GM23338 (cell line): ENCODE data around the gene ATP1B3. TPM values are rescaled to one million over a fixed set of nuclear protein-coding genes. Genes with fewer than 3 reads are reported as not detected.

Experiments used
- ATAC-seq: fragments of 200-7000 bp; cut with Tn5 transposase; 3 replicates; pipeline ENCODE4 v1.9.1; 2020
- DNase-seq: peaks from one replicate; pipeline ENCODE4 v3.0.0-alpha.2; 2015; ENCODE audit warnings: low spot score
- H2AFZ ChIP-seq: fragments of 200-600 bp; sonication (generic); 2 replicates; pipeline ENCODE4 v1.8.0; 2016; ENCODE audit warnings: antibody characterized with exemption, mild to moderate bottlenecking, moderate library complexity
- H3F3A ChIP-seq: fragments of 200-600 bp; sonication (generic); replicated peaks from 2 replicates; pipeline ENCODE4 v1.8.0; 2017; ENCODE audit warnings: antibody characterized with exemption, mixed run types, low read depth
- H3K27ac ChIP-seq: fragments of 200-600 bp; sonication (generic); 2 replicates; pipeline ENCODE4 v1.6.1; 2016; ENCODE audit warnings: low read depth
- H3K27me3 ChIP-seq: fragments of 200-600 bp; sonication (generic); 2 replicates; pipeline ENCODE4 v1.8.0; 2016; ENCODE audit warnings: mild to moderate bottlenecking, mixed run types, moderate library complexity; ENCODE audit not compliant: insufficient read depth
- H3K36me3 ChIP-seq: fragments of 200-600 bp; sonication (generic); 2 replicates; pipeline ENCODE4 v1.8.0; 2016; ENCODE audit warnings: mild to moderate bottlenecking; ENCODE audit not compliant: insufficient read depth
- H3K4me1 ChIP-seq: fragments of 200-600 bp; sonication (generic); 2 replicates; pipeline ENCODE4 v1.8.0; 2016; ENCODE audit warnings: mild to moderate bottlenecking, moderate library complexity; ENCODE audit not compliant: insufficient read depth
- H3K4me2 ChIP-seq: fragments of 200-600 bp; sonication (generic); 2 replicates; pipeline ENCODE4 v1.7.1; 2017; ENCODE audit warnings: mixed run types
- H3K4me3 ChIP-seq: fragments of 200-600 bp; sonication (generic); 2 replicates; pipeline ENCODE4 v1.6.1; 2016; ENCODE audit warnings: mixed run types
- H3K79me2 ChIP-seq: fragments of 200-600 bp; sonication (generic); replicated peaks from 2 replicates; pipeline ENCODE4 v1.8.0; 2017; ENCODE audit warnings: mild to moderate bottlenecking; ENCODE audit not compliant: insufficient read depth
- H3K9me2 ChIP-seq: fragments of 200-600 bp; sonication (generic); 2 replicates; pipeline ENCODE4 v1.8.0; 2017; ENCODE audit not compliant: insufficient read depth
- H4K20me1 ChIP-seq: fragments of 200-600 bp; sonication (generic); replicated peaks from 2 replicates; pipeline ENCODE4 v1.8.0; 2017; ENCODE audit warnings: mild to moderate bottlenecking; ENCODE audit not compliant: insufficient read depth
- H3K27ac Mint-ChIP-seq: 2 replicates; pipeline ENCODE4 v1.8.0; 2020; ENCODE audit warnings: inconsistent platforms, mild to moderate bottlenecking, moderate library complexity, mixed read lengths
- H3K27me3 Mint-ChIP-seq: 3 replicates; pipeline ENCODE4 v1.8.0; 2022; ENCODE audit warnings: low read depth, mild to moderate bottlenecking, moderate library complexity, mixed read lengths, inconsistent platforms; ENCODE audit not compliant: insufficient read depth, poor library complexity
- H3K36me3 Mint-ChIP-seq: 3 replicates; pipeline ENCODE4 v1.8.0; 2021; ENCODE audit warnings: low read depth, mild to moderate bottlenecking, inconsistent platforms, moderate library complexity, mixed read lengths
- H3K4me1 Mint-ChIP-seq: 3 replicates; pipeline ENCODE4 v1.8.0; 2020; ENCODE audit warnings: mild to moderate bottlenecking, inconsistent platforms, mixed read lengths
- H3K4me3 Mint-ChIP-seq: 3 replicates; pipeline ENCODE4 v1.8.0; 2021; ENCODE audit warnings: moderate library complexity, mild to moderate bottlenecking, inconsistent platforms, mixed read lengths
- H3K9me3 Mint-ChIP-seq: 3 replicates; pipeline ENCODE4 v1.8.0; 2020; ENCODE audit warnings: moderate library complexity, mild to moderate bottlenecking, inconsistent platforms, mixed read lengths
- EZH2 ChIP-seq: fragments of 200-600 bp; sonication (generic); IDR thresholded peaks from one replicate; pipeline ENCODE4 v1.8.0; 2017; ENCODE audit warnings: antibody characterized with exemption, mild to moderate bottlenecking, low read depth; ENCODE audit not compliant: unreplicated experiment
- EZH2phosphoT487 ChIP-seq: fragments of 200-600 bp; sonication (generic); IDR thresholded peaks from one replicate; pipeline ENCODE4 v1.8.1; 2018; ENCODE audit warnings: antibody characterized with exemption; ENCODE audit not compliant: unreplicated experiment
- JUNB ChIP-seq: IDR thresholded peaks from one replicate; pipeline ENCODE4 v1.6.1; 2016; ENCODE audit warnings: antibody characterized with exemption; ENCODE audit not compliant: unreplicated experiment
- NANOG ChIP-seq: IDR thresholded peaks from 2 replicates; pipeline ENCODE4 v1.6.1; 2016; ENCODE audit warnings: antibody characterized with exemption, borderline replicate concordance
- POLR2AphosphoS5 ChIP-seq: IDR thresholded peaks from 2 replicates; pipeline ENCODE4 v1.6.1; 2016; ENCODE audit warnings: antibody characterized with exemption, low read depth
- polyA plus RNA-seq: library from polyadenylated mRNA; unstranded; fragments of >200 nt; fragmentation: Nextera tagmentation; extraction: Ambion mirVana; gene quantifications from 2 replicates; pipeline ENCODE4 v1.2.1, GENCODE V29; 2016
- total RNA-seq: library from RNA; depleted of rRNA; stranded (reverse); fragments of >200 nt; shearing (Covaris generic); gene quantifications from 2 replicates; pipeline ENCODE4 v1.2.3, GENCODE V29; 2014
- TF ChIP-seq, protein P1 (sequence below), 2 experiments: fragments of 200-600 bp in 1 of 2; sonication (generic) in 1 of 2; conservative IDR thresholded peaks; 2 replicates each; pipeline versions ENCODE4 v1.5.1 to v1.6.1; 2016 to 2017; ENCODE audit warnings: antibody characterized with exemption in 2 of 2, low read depth in 2 of 2, mild to moderate bottlenecking in 2 of 2, moderate library complexity in 1 of 2
- TF ChIP-seq, protein P2 (sequence below): IDR thresholded peaks from one replicate; pipeline ENCODE4 v1.6.1; 2018; ENCODE audit warnings: antibody characterized with exemption; ENCODE audit not compliant: unreplicated experiment

The ATP1B3 gene
- total and polyA plus RNA-seq, 2 experiments from 2014 or later: 135 to 315 TPM

DNA sequence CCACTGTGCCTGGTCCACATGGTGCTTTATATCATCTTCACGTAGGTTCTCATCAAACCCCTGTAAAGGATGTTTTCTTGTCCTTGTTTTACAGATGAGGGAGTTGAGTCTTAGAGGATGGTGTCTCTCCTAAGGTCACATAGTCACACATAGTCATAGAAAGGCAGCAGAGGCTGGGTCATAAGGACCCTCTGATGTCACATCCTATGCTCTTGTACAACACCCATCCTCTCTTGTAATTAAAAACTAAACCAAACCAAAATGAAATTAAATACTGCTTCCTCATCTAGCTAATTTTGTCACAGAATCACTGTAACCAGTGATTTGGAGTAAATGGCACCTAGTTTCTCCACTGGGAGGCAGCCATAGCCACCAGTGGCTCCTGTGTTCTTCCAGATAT, 21.8 kb upstream of the ATP1B3 start:
- H3K27me3 ChIP-seq: no peaks in the 10 kb centered on the region
- H3F3A ChIP-seq: no peaks in the 10 kb centered on the region
- H3K27ac ChIP-seq: no peak overlapping the region
- Mint-ChIP-seq H3K27ac (no peak overlapping the region), H3K4me3 (no peak overlapping the region), H3K4me1 (peaks cover 4% of the 10 kb centered on the region; the same call in 2 of the 3 replicates), H3K27me3 (peaks cover 5% of the 10 kb centered on the region), H3K36me3 (no peaks in the 10 kb centered on the region), H3K9me3 (no peaks in the 10 kb centered on the region)
- ATAC-seq (no peak), DNase-seq (no peak)
- peak overlapping the region; percentile 76; the same call in 1 of the 2 replicates for H2AFZ ChIP-seq
- H3K36me3 ChIP-seq: no peaks in the 10 kb centered on the region
- H3K4me1 ChIP-seq: no peaks in the 10 kb centered on the region
- no peaks in the 10 kb centered on the region for H4K20me1 ChIP-seq
- TF ChIP-seq, protein P1, sequence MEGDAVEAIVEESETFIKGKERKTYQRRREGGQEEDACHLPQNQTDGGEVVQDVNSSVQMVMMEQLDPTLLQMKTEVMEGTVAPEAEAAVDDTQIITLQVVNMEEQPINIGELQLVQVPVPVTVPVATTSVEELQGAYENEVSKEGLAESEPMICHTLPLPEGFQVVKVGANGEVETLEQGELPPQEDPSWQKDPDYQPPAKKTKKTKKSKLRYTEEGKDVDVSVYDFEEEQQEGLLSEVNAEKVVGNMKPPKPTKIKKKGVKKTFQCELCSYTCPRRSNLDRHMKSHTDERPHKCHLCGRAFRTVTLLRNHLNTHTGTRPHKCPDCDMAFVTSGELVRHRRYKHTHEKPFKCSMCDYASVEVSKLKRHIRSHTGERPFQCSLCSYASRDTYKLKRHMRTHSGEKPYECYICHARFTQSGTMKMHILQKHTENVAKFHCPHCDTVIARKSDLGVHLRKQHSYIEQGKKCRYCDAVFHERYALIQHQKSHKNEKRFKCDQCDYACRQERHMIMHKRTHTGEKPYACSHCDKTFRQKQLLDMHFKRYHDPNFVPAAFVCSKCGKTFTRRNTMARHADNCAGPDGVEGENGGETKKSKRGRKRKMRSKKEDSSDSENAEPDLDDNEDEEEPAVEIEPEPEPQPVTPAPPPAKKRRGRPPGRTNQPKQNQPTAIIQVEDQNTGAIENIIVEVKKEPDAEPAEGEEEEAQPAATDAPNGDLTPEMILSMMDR (conservative IDR thresholded peaks at IDR 0.05; ENCODE audit: low read depth in 2 of 2): peak; percentile 15 to 35; a peak in 3 of 4 replicates
- TF ChIP-seq POLR2AphosphoS5: no peak
- no peak for TF ChIP-seq NANOG
- no peaks in the 10 kb centered on the region for H3K9me2 ChIP-seq
- H3K4me2 ChIP-seq: no peak overlapping the region
- no peak overlapping the region for H3K4me3 ChIP-seq
- no peaks in the 10 kb centered on the region for H3K79me2 ChIP-seq

DNA sequence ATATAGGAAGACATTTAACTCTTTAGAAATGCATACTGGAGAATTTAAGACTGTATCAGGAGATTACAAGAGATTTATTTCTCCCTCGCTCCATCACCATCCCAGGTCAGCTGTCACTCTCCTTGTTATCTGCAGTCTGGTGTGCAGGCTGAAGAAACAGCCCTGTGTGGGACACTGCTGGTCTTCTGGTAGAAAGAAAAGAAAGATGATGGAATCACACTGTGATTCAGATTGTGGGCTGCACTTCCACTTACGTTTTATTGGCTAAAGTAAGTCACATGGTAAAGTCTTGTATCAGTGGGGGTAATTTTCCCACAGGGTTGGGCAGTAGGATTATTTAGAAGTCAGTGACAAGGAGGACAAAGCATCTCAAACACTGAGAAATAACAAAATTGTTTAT, 18.1 kb upstream of the ATP1B3 start:
- DNase-seq: no peak
- no peak overlapping the region for H3K27ac ChIP-seq
- H3K36me3 Mint-ChIP-seq: no peaks in the 10 kb centered on the region
- no peaks in the 10 kb centered on the region for H3K9me3 Mint-ChIP-seq
- ATAC-seq: no peak
- TF ChIP-seq, protein P2, sequence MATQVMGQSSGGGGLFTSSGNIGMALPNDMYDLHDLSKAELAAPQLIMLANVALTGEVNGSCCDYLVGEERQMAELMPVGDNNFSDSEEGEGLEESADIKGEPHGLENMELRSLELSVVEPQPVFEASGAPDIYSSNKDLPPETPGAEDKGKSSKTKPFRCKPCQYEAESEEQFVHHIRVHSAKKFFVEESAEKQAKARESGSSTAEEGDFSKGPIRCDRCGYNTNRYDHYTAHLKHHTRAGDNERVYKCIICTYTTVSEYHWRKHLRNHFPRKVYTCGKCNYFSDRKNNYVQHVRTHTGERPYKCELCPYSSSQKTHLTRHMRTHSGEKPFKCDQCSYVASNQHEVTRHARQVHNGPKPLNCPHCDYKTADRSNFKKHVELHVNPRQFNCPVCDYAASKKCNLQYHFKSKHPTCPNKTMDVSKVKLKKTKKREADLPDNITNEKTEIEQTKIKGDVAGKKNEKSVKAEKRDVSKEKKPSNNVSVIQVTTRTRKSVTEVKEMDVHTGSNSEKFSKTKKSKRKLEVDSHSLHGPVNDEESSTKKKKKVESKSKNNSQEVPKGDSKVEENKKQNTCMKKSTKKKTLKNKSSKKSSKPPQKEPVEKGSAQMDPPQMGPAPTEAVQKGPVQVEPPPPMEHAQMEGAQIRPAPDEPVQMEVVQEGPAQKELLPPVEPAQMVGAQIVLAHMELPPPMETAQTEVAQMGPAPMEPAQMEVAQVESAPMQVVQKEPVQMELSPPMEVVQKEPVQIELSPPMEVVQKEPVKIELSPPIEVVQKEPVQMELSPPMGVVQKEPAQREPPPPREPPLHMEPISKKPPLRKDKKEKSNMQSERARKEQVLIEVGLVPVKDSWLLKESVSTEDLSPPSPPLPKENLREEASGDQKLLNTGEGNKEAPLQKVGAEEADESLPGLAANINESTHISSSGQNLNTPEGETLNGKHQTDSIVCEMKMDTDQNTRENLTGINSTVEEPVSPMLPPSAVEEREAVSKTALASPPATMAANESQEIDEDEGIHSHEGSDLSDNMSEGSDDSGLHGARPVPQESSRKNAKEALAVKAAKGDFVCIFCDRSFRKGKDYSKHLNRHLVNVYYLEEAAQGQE: no peak
- TF ChIP-seq EZH2phosphoT487 (no peak), POLR2AphosphoS5 (no peak), JUNB (no peak), EZH2 (no peak)
- no peaks in the 10 kb centered on the region for H3K27me3 ChIP-seq
- no peaks in the 10 kb centered on the region for H3F3A ChIP-seq
- no peaks in the 10 kb centered on the region for H3K36me3 ChIP-seq
- peaks cover 5% of the 10 kb centered on the region for H3K27me3 Mint-ChIP-seq
- no peak overlapping the region for H3K4me2 ChIP-seq
- no peaks in the 10 kb centered on the region for H3K79me2 ChIP-seq
- no peak overlapping the region for H3K4me3 Mint-ChIP-seq
- H3K9me2 ChIP-seq: no peaks in the 10 kb centered on the region
- no peaks in the 10 kb centered on the region for H4K20me1 ChIP-seq
- H3K4me3 ChIP-seq: no peak overlapping the region
- H3K27ac Mint-ChIP-seq: no peak overlapping the region
- H2AFZ ChIP-seq: peak overlapping the region; percentile 73; the same call in 1 of the 2 replicates
- H3K4me1 Mint-ChIP-seq: peaks cover 4% of the 10 kb centered on the region
- H3K4me1 ChIP-seq: no peaks in the 10 kb centered on the region
